Fibroblast of skin of scalp (primary cell): ENCODE measurements around the gene RASSF8.
A peak's percentile ranks its signal among the peaks of the same experiment; 100 is the strongest.

Source experiments
- DNase-seq: peaks from one replicate; pipeline ENCODE4 v3.0.0-alpha.2; 2013

Gene RASSF8

GRCh38 chr12:25993901-25994651 is 35.6 kb downstream of the RASSF8 start:
- DNase-seq = peak; percentile 93

GRCh38 chr12:25994901-25995625 is 36.6 kb downstream of the RASSF8 start:
- peak; percentile 45 for DNase-seq

- DNase-seq = peak; percentile 49
These were observed 37.4 kb downstream of the RASSF8 start for GRCh38 chr12:25995906-25996305.

GRCh38 chr12:25996677-25997076 is 38.2 kb downstream of the RASSF8 start:
- DNase-seq = no peak

- peak; percentile 95 for DNase-seq
These were observed 38.9 kb downstream of the RASSF8 start for GRCh38 chr12:25997201-25997963.

- DNase-seq = no peak
These were observed 42.4 kb downstream of the RASSF8 start for GRCh38 chr12:26000898-26001297.

- no peak for DNase-seq
These were observed 43.0 kb downstream of the RASSF8 start for GRCh38 chr12:26001530-26001929.

GRCh38 chr12:26003065-26003464 is 44.6 kb downstream of the RASSF8 start:
- no peak for DNase-seq

GRCh38 chr12:26007566-26007965 is 49.1 kb downstream of the RASSF8 start:
- DNase-seq = no peak

- DNase-seq = no peak
These were observed 51.1 kb downstream of the RASSF8 start for GRCh38 chr12:26009593-26009992.

GRCh38 chr12:26010293-26010821 is 51.9 kb downstream of the RASSF8 start:
- peak; percentile 29 for DNase-seq

- DNase-seq = peak; percentile 34
These were observed 52.6 kb downstream of the RASSF8 start for GRCh38 chr12:26011099-26011498.

- DNase-seq = peak; percentile 49
These were observed 55.6 kb downstream of the RASSF8 start for GRCh38 chr12:26014085-26014484.

- no peak for DNase-seq
These were observed 58.0 kb downstream of the RASSF8 start for GRCh38 chr12:26016516-26016915.

- peak; percentile 48 for DNase-seq
These were observed 59.2 kb downstream of the RASSF8 start for GRCh38 chr12:26017484-26018211.

GRCh38 chr12:26018926-26019325 is 60.4 kb downstream of the RASSF8 start:
- no peak for DNase-seq

GRCh38 chr12:26021534-26021933 is 63.1 kb downstream of the RASSF8 start:
- no peak for DNase-seq

- no peak for DNase-seq
These were observed 63.6 kb downstream of the RASSF8 start for GRCh38 chr12:26022043-26022442.

GRCh38 chr12:26026713-26027112 is 68.2 kb downstream of the RASSF8 start:
- no peak for DNase-seq

- no peak for DNase-seq
These were observed 68.9 kb downstream of the RASSF8 start for GRCh38 chr12:26027401-26027800.

- DNase-seq = peak; percentile 63
These were observed 70.7 kb downstream of the RASSF8 start for GRCh38 chr12:26028953-26029735.

- DNase-seq = no peak
These were observed 71.2 kb downstream of the RASSF8 start for GRCh38 chr12:26029736-26030022.
